AG09309 (cell line): ENCODE measurements around the gene KIF12.

Source experiments
- DNase-seq: peaks from one replicate; pipeline ENCODE4 v3.0.0-alpha.2; 2010; ENCODE audit warnings: low read depth
- H3K4me3 ChIP-seq: 2 replicates; pipeline ENCODE4 v1.5.1; 2011; ENCODE audit warnings: mild to moderate bottlenecking, low read depth, low read length, moderate library complexity; ENCODE audit not compliant: control insufficient read depth
- CTCF ChIP-seq: IDR thresholded peaks from 2 replicates; pipeline ENCODE4 v1.5.1; 2011; ENCODE audit warnings: mild to moderate bottlenecking, low read depth, low read length, inconsistent platforms; ENCODE audit not compliant: insufficient read depth, control insufficient read depth; ENCODE audit errors: missing control alignments

The KIF12 gene

GRCh38 chr9:114050646-114051045 lies 48.4 kb downstream of the KIF12 start:
- H3K4me3 ChIP-seq = no peak overlapping the region
- no peak for DNase-seq
- no peak for TF ChIP-seq CTCF

GRCh38 chr9:114050226-114050568 lies 48.9 kb downstream of the KIF12 start:
- no peak overlapping the region for H3K4me3 ChIP-seq
- DNase-seq = no peak
- no peak for TF ChIP-seq CTCF

- H3K4me3 ChIP-seq = no peak overlapping the region
- TF ChIP-seq CTCF = no peak
- no peak for DNase-seq
Observed at GRCh38 chr9:114049441-114050225, 49.5 kb downstream of the KIF12 start.

GRCh38 chr9:114048533-114049415 lies 50.3 kb downstream of the KIF12 start:
- no peak for DNase-seq
- TF ChIP-seq CTCF = no peak

GRCh38 chr9:114047717-114048116 lies 51.4 kb downstream of the KIF12 start:
- TF ChIP-seq CTCF = peak; percentile 38
- no peak overlapping the region for H3K4me3 ChIP-seq
- DNase-seq = no peak

More at GRCh38 chr9:114048533-114049415, 50.3 kb downstream of the KIF12 start:
- H3K4me3 ChIP-seq = no peak overlapping the region

- no peak overlapping the region for H3K4me3 ChIP-seq
- DNase-seq = peak; percentile 7
- TF ChIP-seq CTCF = no peak
Observed at GRCh38 chr9:114046875-114047274, 52.2 kb downstream of the KIF12 start.
